Liver (tissue), 3 donors: Measurements from ENCODE around the gene SBDS.

Experiments used
- CTCF ChIP-seq: fragments of 150-350 bp; IDR thresholded peaks from 2 replicates; pipeline ENCODE4 v1.5.1; 2017; ENCODE audit warnings: improper control_type of control experiment, low read depth, low read length; ENCODE audit not compliant: missing input control
- RAD21 ChIP-seq, 2 donors: IDR thresholded peaks; 2 replicates each; pipeline ENCODE4 v1.6.1; 2016; ENCODE audit warnings: antibody characterized with exemption in 2 of 2, mild to moderate bottlenecking in 2 of 2
- YY1 ChIP-seq: IDR thresholded peaks from 2 replicates; pipeline ENCODE4 v1.6.1; 2016; ENCODE audit warnings: antibody characterized with exemption, mild to moderate bottlenecking
- donor health status: healthy.
- donor health status: healthy.

- TF ChIP-seq RAD21 (IDR thresholded peaks at IDR 0.05) (no peak), CTCF (no peak), YY1 (no peak)
Measured at GRCh38 chr7:66960192-66960591, 35.2 kb downstream of the SBDS start.
